Stomach (tissue), 4 donors: Measurements from ENCODE around the gene GARIN5B.

ENCODE experiments used
- CTCF ChIP-seq, 7 experiments: fragments of 450-650 bp in 4 of 7; fragments of 200-600 bp in 3 of 7; sonication (generic) in 3 of 7; IDR thresholded peaks; one replicate each; pipeline ENCODE4 v1.5.1; 2016 to 2019; ENCODE audit warnings: antibody characterized with exemption in 7 of 7, control low read depth in 2 of 7, mild to moderate bottlenecking in 1 of 7
- POLR2A ChIP-seq, 4 donors: fragments of 450-650 bp; IDR thresholded peaks; one replicate each; pipeline ENCODE4 v1.6.1; 2016; ENCODE audit warnings: antibody characterized with exemption in 4 of 4, control low read depth in 2 of 4, mild to moderate bottlenecking in 1 of 4, moderate library complexity in 1 of 4
- POLR2AphosphoS5 ChIP-seq, 3 donors: sonication (generic); formaldehyde crosslinking; IDR thresholded peaks; one replicate each; pipeline ENCODE4 v1.6.1; 2016; ENCODE audit warnings: antibody characterized with exemption in 3 of 3

GRCh38 chr19:55362990-55363716, at the start of gene GARIN5B:
- no peak for TF ChIP-seq CTCF (IDR thresholded peaks at IDR 0.05)
- no peak for TF ChIP-seq POLR2A (IDR thresholded peaks at IDR 0.05)
- no peak for TF ChIP-seq POLR2AphosphoS5 (IDR thresholded peaks at IDR 0.05)
